SU-DHL-6 (cell line): ENCODE results near the gene BTBD19.

Source experiments
- EZH2phosphoT487 ChIP-seq: fragments of 200-600 bp; sonication (generic), shearing (Covaris generic); conservative IDR thresholded peaks from 2 replicates; pipeline ENCODE4 v1.6.1; 2018; ENCODE audit warnings: mild to moderate bottlenecking, antibody characterized with exemption, low read length, moderate library complexity, mixed read lengths
- TF ChIP-seq, protein P1 (sequence below): fragments of 200-600 bp; sonication (generic); IDR thresholded peaks from one replicate; pipeline ENCODE4 v1.5.1; 2017; ENCODE audit warnings: antibody characterized with exemption, mild to moderate bottlenecking, low read length, moderate library complexity; ENCODE audit not compliant: insufficient read depth, poor library complexity, severe bottlenecking

- TF ChIP-seq, protein P1, sequence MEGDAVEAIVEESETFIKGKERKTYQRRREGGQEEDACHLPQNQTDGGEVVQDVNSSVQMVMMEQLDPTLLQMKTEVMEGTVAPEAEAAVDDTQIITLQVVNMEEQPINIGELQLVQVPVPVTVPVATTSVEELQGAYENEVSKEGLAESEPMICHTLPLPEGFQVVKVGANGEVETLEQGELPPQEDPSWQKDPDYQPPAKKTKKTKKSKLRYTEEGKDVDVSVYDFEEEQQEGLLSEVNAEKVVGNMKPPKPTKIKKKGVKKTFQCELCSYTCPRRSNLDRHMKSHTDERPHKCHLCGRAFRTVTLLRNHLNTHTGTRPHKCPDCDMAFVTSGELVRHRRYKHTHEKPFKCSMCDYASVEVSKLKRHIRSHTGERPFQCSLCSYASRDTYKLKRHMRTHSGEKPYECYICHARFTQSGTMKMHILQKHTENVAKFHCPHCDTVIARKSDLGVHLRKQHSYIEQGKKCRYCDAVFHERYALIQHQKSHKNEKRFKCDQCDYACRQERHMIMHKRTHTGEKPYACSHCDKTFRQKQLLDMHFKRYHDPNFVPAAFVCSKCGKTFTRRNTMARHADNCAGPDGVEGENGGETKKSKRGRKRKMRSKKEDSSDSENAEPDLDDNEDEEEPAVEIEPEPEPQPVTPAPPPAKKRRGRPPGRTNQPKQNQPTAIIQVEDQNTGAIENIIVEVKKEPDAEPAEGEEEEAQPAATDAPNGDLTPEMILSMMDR = no peak
- TF ChIP-seq EZH2phosphoT487 = no peak
Measured at GRCh38 chr1:44807364-44808062, 810 bp upstream of the BTBD19 start.
